Spleen (tissue), 11 donors: ENCODE results near the gene UFD1. TPM values are rescaled to one million over a fixed set of nuclear protein-coding genes. Genes with fewer than 3 reads are reported as not detected.
"Not testable (repeated sequence)": the region's sequence is repeated elsewhere in the genome, so short reads cannot be mapped to it uniquely, and the experiment has no call there.

Experiments
- DNase-seq: peaks from one replicate; pipeline ENCODE4 v3.0.0-alpha.2; 2020
- H3K27ac ChIP-seq, 8 donors: fragments of 200-600 bp; sonication (generic) in 7 of 8; 1 replicate in 4 of 8; 2 replicates in 4 of 8; pipeline versions ENCODE4 v1.5.0 to v1.8.0; 2016 to 2021; ENCODE audit warnings: inconsistent platforms in 4 of 8, mild to moderate bottlenecking in 4 of 8, moderate library complexity in 1 of 8
- H3K27me3 ChIP-seq, 7 donors: fragments of 200-600 bp; sonication (generic) in 6 of 7; replicated peaks in 1 of 7; 1 replicate in 4 of 7; 2 replicates in 3 of 7; pipeline versions ENCODE4 v1.5.0 to v1.8.0; 2016 to 2021; ENCODE audit warnings: inconsistent platforms in 3 of 7, mild to moderate bottlenecking in 1 of 7
- H3K36me3 ChIP-seq, 6 donors: fragments of 200-600 bp; sonication (generic) in 5 of 6; 1 replicate in 4 of 6; 2 replicates in 2 of 6; pipeline versions ENCODE4 v1.5.0 to v1.8.0; 2016 to 2021; ENCODE audit warnings: inconsistent platforms in 2 of 6
- H3K4me1 ChIP-seq, 6 donors: fragments of 200-600 bp; sonication (generic) in 5 of 6; 1 replicate in 3 of 6; 2 replicates in 3 of 6; pipeline versions ENCODE4 v1.5.0 to v1.8.0; 2016 to 2021; ENCODE audit warnings: inconsistent platforms in 3 of 6
- H3K4me3 ChIP-seq, 8 donors: fragments of 200-600 bp; sonication (generic) in 7 of 8; 1 replicate in 4 of 8; 2 replicates in 4 of 8; pipeline versions ENCODE4 v1.5.0 to v1.8.0; 2016 to 2021; ENCODE audit warnings: inconsistent platforms in 4 of 8, mild to moderate bottlenecking in 4 of 8, moderate library complexity in 2 of 8
- H3K9me3 ChIP-seq, 8 donors: fragments of 200-600 bp; sonication (generic) in 7 of 8; 1 replicate in 4 of 8; 2 replicates in 4 of 8; pipeline versions ENCODE4 v1.5.0 to v1.8.0; 2016 to 2021; ENCODE audit warnings: inconsistent platforms in 4 of 8
- POLR2A ChIP-seq, 3 donors: fragments of 450-650 bp; IDR thresholded peaks; one replicate each; pipeline ENCODE4 v1.5.1; 2017; ENCODE audit warnings: antibody characterized with exemption in 3 of 3, mild to moderate bottlenecking in 1 of 3
- POLR2AphosphoS5 ChIP-seq, 3 donors: sonication (generic); formaldehyde crosslinking; IDR thresholded peaks; one replicate each; pipeline ENCODE4 v1.5.1; 2017; ENCODE audit warnings: antibody characterized with exemption in 3 of 3
- WGBS, 5 donors: extraction: QIAGEN DNeasy Blood & Tissue Kit in 3 of 5; methylation state at CpG; one replicate each; pipeline versions ENCODE4 v1.1.5 to v1.1.7; 2013 to 2018; 5-methylcytosine and 5-hydroxymethylcytosine counted together
- intact Hi-C: fragments of 100-400 bp; cut with DNase I; formaldehyde crosslinking; loops from one replicate; pipeline ENCODE4 v1.15.0; 2023; ENCODE audit warnings: low total_unique reads
- polyA plus RNA-seq, 3 donors: library from polyadenylated mRNA; stranded (reverse); fragments of 200-250 nt; gene quantifications; one replicate each; pipeline ENCODE4 v1.2.1, GENCODE V29; 2013
- total RNA-seq, 7 donors: library from RNA; depleted of rRNA in 3 of 7; stranded (reverse); fragments of >200 nt in 3 of 7; fragmentation: NEBNext Ultra II Directional in 4 of 7; extraction: Animal tissue kit (Norgen Biotek cat#: 25700) in 4 of 7; gene quantifications; one replicate each; pipeline versions ENCODE4 v1.1.0 to v1.2.1, GENCODE V29; 2016 to 2021
- TF ChIP-seq, protein P1 (sequence below), 11 experiments: fragments of 200-600 bp in 7 of 11; fragments of 450-650 bp in 4 of 11; sonication (generic) in 4 of 11; IDR thresholded peaks in 8 of 11; conservative IDR thresholded peaks in 3 of 11; 1 replicate in 7 of 11; 2 replicates in 4 of 11; pipeline versions ENCODE4 v1.4.0 to v1.8.0; 2016 to 2021; ENCODE audit warnings: antibody characterized with exemption in 11 of 11, inconsistent platforms in 4 of 11, mild to moderate bottlenecking in 1 of 11
- donor health status: healthy with polysubstance abuse.
- donor health status: DM: no; HTN: no; CAD: no; lungs with moderate emphysema.
- donor health status: DM: no; HTN: no; CAD: no.
- donor health status: Bipolar disorder and iron deficiency.
- donor health status: healthy.
- donor health status: DM: no; HTN: no; CAD: no.
- donor health status: DM: yes; HTN: yes; CAD: no.

UFD1 gene
- total and polyA plus RNA-seq, 10 donors = 35.6 to 55.4 (median 42.4) TPM

DNA sequence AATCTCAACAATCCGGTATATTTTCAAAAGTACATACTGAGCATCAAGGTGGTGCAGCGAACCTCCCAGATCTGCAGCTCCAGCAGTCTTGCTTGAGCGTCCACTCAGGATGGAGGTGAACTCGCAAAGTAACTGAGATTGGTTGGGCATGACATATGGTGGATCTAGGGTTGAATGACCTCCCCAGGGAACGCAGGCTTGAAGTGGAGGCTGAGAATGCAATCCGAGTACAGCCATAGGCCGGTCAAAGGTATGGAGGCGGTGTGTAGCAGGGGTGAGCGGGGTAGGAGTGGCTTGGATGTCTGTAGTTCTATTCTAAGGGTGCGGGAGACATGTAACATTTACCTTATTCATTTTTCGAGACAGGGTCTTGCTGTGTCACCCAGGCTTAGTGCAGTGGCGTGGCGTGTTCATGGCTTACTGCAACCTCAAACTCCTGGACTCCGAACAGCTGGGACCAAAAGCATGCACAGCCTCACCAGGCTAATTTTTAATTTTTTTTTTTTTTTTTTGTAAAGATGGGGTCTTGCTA lies 30.9 kb downstream of the UFD1 start:
- TF ChIP-seq, protein P1, sequence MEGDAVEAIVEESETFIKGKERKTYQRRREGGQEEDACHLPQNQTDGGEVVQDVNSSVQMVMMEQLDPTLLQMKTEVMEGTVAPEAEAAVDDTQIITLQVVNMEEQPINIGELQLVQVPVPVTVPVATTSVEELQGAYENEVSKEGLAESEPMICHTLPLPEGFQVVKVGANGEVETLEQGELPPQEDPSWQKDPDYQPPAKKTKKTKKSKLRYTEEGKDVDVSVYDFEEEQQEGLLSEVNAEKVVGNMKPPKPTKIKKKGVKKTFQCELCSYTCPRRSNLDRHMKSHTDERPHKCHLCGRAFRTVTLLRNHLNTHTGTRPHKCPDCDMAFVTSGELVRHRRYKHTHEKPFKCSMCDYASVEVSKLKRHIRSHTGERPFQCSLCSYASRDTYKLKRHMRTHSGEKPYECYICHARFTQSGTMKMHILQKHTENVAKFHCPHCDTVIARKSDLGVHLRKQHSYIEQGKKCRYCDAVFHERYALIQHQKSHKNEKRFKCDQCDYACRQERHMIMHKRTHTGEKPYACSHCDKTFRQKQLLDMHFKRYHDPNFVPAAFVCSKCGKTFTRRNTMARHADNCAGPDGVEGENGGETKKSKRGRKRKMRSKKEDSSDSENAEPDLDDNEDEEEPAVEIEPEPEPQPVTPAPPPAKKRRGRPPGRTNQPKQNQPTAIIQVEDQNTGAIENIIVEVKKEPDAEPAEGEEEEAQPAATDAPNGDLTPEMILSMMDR (IDR thresholded peaks at IDR 0.05 in 8 of 11, conservative IDR thresholded peaks at IDR 0.05 in 3 of 11) = no peak
- peak in 1 of 3 donors; percentile 3 for TF ChIP-seq POLR2AphosphoS5 (IDR thresholded peaks at IDR 0.05)
- H3K4me3 ChIP-seq = peak overlapping the region; percentile 64 to 98 (median 84)
- DNase-seq = no peak
- intact Hi-C loops = loop anchor here (10.0 kb wide), 1 partner anchor 153 kb away; the partner anchor contains the start of gene CLTCL1
- H3K4me1 ChIP-seq = peaks cover 15 to 56% (median 40%) of the 10 kb centered on the region in 6 donors
- H3K27ac ChIP-seq = peak overlapping the region; percentile 59 to 98 (median 95)
- no peaks in the 10 kb centered on the region for H3K9me3 ChIP-seq
- no peaks in the 10 kb centered on the region for H3K27me3 ChIP-seq
- WGBS, 5 donors = 14 to 17% (median 15%) methylated on average over 14 of the region's 14 CpGs
- peaks cover 0 to 53% (median 32%) of the 10 kb centered on the region in 6 donors for H3K36me3 ChIP-seq

DNA sequence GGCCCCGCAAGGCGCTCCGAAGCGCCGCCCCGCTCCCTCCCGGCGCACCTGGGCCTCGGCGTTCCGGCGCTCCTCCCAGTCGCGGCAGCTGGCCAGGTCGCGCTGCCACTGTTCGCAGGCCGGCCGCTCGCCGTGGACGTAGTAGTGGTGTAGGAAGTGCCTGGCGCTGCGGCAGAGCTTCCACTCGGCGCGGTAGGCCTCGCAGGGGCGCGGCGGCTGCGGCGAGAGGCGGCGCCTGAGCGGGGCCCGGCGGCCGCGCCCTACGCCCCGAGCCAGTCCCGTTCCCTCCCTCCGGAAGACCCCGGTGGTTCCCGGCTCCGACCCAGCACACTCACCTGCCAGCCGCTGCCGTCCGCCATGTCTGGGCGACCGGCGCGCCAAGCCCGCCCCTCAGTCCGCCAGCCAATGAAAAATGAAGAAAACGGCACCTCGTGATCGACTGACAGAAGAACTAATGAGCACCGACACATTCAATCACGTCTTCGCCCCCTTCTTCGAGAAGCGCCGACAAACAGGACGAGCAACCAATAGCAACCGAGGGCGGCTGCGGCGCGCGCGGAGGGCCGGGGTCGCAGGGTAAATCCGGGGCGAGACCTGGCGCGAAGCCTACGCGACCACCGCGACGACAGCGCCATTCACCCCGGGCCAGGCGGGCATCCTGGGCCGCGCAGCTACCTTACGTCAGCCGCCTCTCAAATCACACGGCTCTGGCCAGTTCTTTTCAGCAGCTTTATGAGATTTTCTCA lies 31.5 kb downstream of the UFD1 start, which contains the start of gene C22orf39:
C22orf39 (minus strand) TSS at position 382 of the 746 bp plus-strand sequence; CDS start at position 359, 23 bp downstream.
- peak in 1 of 3 donors; percentile 61 for TF ChIP-seq POLR2A (IDR thresholded peaks at IDR 0.05)
- peak; percentile 96 to 97 (median 96) for TF ChIP-seq POLR2AphosphoS5 (IDR thresholded peaks at IDR 0.05)
- TF ChIP-seq, protein P1 (IDR thresholded peaks at IDR 0.05 in 8 of 11, conservative IDR thresholded peaks at IDR 0.05 in 3 of 11) = peak in 4 of 11 experiments; percentile 9 to 21 (median 16)
- peak; percentile 95 for DNase-seq
- peak within 1 kb of the TSS; percentile 59 to 98 (median 95) for H3K27ac ChIP-seq
- no peaks in the 10 kb centered on the region for H3K9me3 ChIP-seq
- WGBS, 5 donors = 0 to 1% (median 0%) methylated on average over 30 to 92 of the region's 92 CpGs
- intact Hi-C loops = loop anchor here (10.0 kb wide), 1 partner anchor 153 kb away; the partner anchor contains the start of gene CLTCL1
- peaks cover 0 to 53% (median 26%) of the 10 kb centered on the region in 6 donors for H3K36me3 ChIP-seq
- H3K4me3 ChIP-seq = peak within 1 kb of the TSS; percentile 64 to 98 (median 84)
- H3K4me1 ChIP-seq = peaks cover 15 to 62% (median 41%) of the 10 kb centered on the region in 6 donors
- H3K27me3 ChIP-seq = no peaks in the 10 kb centered on the region

DNA sequence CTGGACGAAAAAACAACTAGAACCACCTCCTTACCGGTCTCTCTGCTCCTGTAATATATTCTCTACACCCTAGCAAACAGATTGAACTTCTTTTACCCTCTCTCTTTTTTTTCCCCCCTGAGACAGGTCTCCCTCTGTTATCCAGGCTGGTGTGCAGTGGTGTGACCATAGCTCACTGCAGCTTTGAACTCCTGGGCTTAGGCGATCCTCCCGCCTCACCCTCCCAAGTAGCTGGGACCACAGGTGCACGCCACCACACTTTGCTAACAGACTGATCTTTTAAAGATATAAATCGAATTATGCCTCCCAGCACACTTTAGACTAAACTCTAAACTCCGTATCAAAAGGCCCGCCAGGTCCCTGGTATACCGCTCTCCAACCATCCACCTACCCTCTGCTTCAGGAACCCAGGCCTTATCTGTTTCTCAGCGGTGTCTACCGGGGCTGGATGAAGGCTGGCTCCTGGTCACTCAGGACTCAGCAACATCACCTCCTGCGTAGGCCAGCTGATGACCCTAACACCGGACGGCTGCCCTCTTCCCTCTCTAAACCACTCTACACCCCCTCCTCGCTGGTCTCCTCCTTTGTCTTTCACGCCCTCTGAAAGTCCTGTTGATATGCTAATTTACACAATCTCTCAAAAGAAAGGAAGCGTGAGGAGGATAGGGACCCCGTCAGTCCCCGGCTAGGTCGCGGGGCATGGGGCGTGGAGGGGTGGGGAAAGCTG lies 32.2 kb downstream of the UFD1 start:
- Histone ChIP-seq H3K27me3 (no peaks in the 10 kb centered on the region), H3K27ac (peak overlapping the region; percentile 59 to 98 (median 95)), H3K4me3 (peak overlapping the region; percentile 64 to 98 (median 84)), H3K9me3 (no peaks in the 10 kb centered on the region), H3K4me1 (peaks cover 15 to 69% (median 41%) of the 10 kb centered on the region in 6 donors), H3K36me3 (peaks cover 0 to 53% (median 23%) of the 10 kb centered on the region in 6 donors)
- intact Hi-C loops = loop anchor here (10.0 kb wide), 1 partner anchor 152 kb away; the partner anchor contains the start of gene CLTCL1
- WGBS, 5 donors = 24 to 28% (median 27%) methylated on average over 22 of the region's 22 CpGs
- no peak for DNase-seq
- TF ChIP-seq POLR2A (IDR thresholded peaks at IDR 0.05) (no peak), POLR2AphosphoS5 (IDR thresholded peaks at IDR 0.05) (no peak)
- TF ChIP-seq, protein P1 (IDR thresholded peaks at IDR 0.05 in 8 of 11, conservative IDR thresholded peaks at IDR 0.05 in 3 of 11) = no peak

DNA sequence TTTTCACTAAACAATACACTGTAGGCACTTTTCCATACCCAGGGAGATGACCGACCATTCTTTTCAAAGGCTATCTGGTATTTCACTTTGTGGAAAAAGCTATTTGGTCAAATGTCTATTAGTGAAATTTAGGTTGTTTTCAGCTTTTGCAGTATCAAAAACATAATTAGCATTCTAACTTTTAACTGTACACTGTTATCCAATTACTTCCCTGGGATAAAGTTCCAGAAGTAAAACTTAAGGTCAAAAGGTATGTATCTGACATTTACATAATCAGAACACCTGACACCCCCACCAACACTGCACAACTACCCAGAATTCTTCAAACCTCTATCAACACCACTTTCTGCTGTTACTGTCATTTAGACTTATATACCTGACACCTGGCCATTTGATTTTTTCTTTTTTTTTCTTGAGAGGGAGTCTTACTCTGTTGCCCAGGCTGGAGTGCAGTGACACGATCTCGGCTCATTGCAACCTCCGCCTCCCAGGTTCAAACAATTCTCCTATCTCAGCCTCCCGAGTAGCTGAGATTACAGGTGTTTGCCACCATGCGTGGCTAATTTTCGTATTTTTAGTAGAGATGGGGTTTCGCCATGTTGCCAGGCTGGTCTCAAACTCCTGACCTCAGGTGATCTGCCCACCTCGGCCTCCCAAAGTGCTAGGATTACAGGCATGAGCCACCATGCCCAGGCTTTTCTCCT lies 33.6 kb downstream of the UFD1 start:
- H3K27me3 ChIP-seq, H3K4me3 ChIP-seq, H3K9me3 ChIP-seq, DNase-seq, H3K27ac ChIP-seq: not testable (repeated sequence)
- H3K36me3 ChIP-seq = peaks cover 0 to 53% (median 19%) of the 10 kb centered on the region in 6 donors
- intact Hi-C loops = loop anchor here (10.0 kb wide), 1 partner anchor 151 kb away; the partner anchor contains the start of gene CLTCL1
- peaks cover 15 to 72% (median 41%) of the 10 kb centered on the region in 6 donors for H3K4me1 ChIP-seq
- WGBS, 5 donors = 91 to 95% (median 92%) methylated on average over 9 of the region's 9 CpGs
